Measurements from ENCODE around the gene PLCH2.
"Not testable (repeated sequence)": the region's sequence is repeated elsewhere in the genome, so short reads cannot be mapped to it uniquely, and the experiment has no call there.

Gene PLCH2

GRCh38 chr1:2452201-2452931, 23.7 kb upstream of the PLCH2 start:
- Histone ChIP-seq H3K9ac (ENCODE audit: low read depth, low read length) (no peak overlapping the region), H3K9me3 (ENCODE audit: control insufficient read depth, insufficient read depth, low read length) (no peaks in the 10 kb centered on the region), H3K36me3 (ENCODE audit: control insufficient read depth, insufficient read depth, low read length) (no peaks in the 10 kb centered on the region), H3K4me3 (ENCODE audit: low read depth, low read length) (no peak overlapping the region), H3K4me1 (ENCODE audit: control insufficient read depth, insufficient read depth, low read length) (no peaks in the 10 kb centered on the region), H3K27me3 (ENCODE audit: control insufficient read depth, insufficient read depth, low read length) (no peaks in the 10 kb centered on the region)

GRCh38 chr1:2452932-2453315, 23.2 kb upstream of the PLCH2 start:
- H3K9me3 ChIP-seq (ENCODE audit: control insufficient read depth, insufficient read depth, low read length) = no peaks in the 10 kb centered on the region
- H3K4me3 ChIP-seq (ENCODE audit: low read depth, low read length) = no peak overlapping the region
- no peak overlapping the region for H3K9ac ChIP-seq (ENCODE audit: low read depth, low read length)
- H3K4me1 ChIP-seq (ENCODE audit: control insufficient read depth, insufficient read depth, low read length) = no peaks in the 10 kb centered on the region
- no peaks in the 10 kb centered on the region for H3K36me3 ChIP-seq (ENCODE audit: control insufficient read depth, insufficient read depth, low read length)
- H3K27me3 ChIP-seq (ENCODE audit: control insufficient read depth, insufficient read depth, low read length) = no peaks in the 10 kb centered on the region

- no peaks in the 10 kb centered on the region for H3K4me1 ChIP-seq (ENCODE audit: control insufficient read depth, insufficient read depth, low read length)
- no peak overlapping the region for H3K4me3 ChIP-seq (ENCODE audit: low read depth, low read length)
- no peaks in the 10 kb centered on the region for H3K9me3 ChIP-seq (ENCODE audit: control insufficient read depth, insufficient read depth, low read length)
- H3K27me3 ChIP-seq (ENCODE audit: control insufficient read depth, insufficient read depth, low read length) = no peaks in the 10 kb centered on the region
- no peak overlapping the region for H3K9ac ChIP-seq (ENCODE audit: low read depth, low read length)
- H3K36me3 ChIP-seq (ENCODE audit: control insufficient read depth, insufficient read depth, low read length) = no peaks in the 10 kb centered on the region
Observed at GRCh38 chr1:2454227-2454626, 21.9 kb upstream of the PLCH2 start.

GRCh38 chr1:2455757-2456156, 20.3 kb upstream of the PLCH2 start:
- H3K36me3 ChIP-seq (ENCODE audit: control insufficient read depth, insufficient read depth, low read length) = no peaks in the 10 kb centered on the region
- H3K9ac ChIP-seq (ENCODE audit: low read depth, low read length) = no peak overlapping the region
- H3K9me3 ChIP-seq (ENCODE audit: control insufficient read depth, insufficient read depth, low read length) = no peaks in the 10 kb centered on the region
- no peaks in the 10 kb centered on the region for H3K27me3 ChIP-seq (ENCODE audit: control insufficient read depth, insufficient read depth, low read length)
- H3K4me1 ChIP-seq (ENCODE audit: control insufficient read depth, insufficient read depth, low read length) = no peaks in the 10 kb centered on the region
- no peak overlapping the region for H3K4me3 ChIP-seq (ENCODE audit: low read depth, low read length)

GRCh38 chr1:2457444-2457843, 18.6 kb upstream of the PLCH2 start:
- Histone ChIP-seq H3K9me3 (ENCODE audit: control insufficient read depth, insufficient read depth, low read length) (no peaks in the 10 kb centered on the region), H3K4me3 (ENCODE audit: low read depth, low read length) (no peak overlapping the region), H3K4me1 (ENCODE audit: control insufficient read depth, insufficient read depth, low read length) (no peaks in the 10 kb centered on the region), H3K36me3 (ENCODE audit: control insufficient read depth, insufficient read depth, low read length) (no peaks in the 10 kb centered on the region), H3K9ac (ENCODE audit: low read depth, low read length) (no peak overlapping the region), H3K27me3 (ENCODE audit: control insufficient read depth, insufficient read depth, low read length) (no peaks in the 10 kb centered on the region)

- no peaks in the 10 kb centered on the region for H3K36me3 ChIP-seq (ENCODE audit: control insufficient read depth, insufficient read depth, low read length)
- H3K4me1 ChIP-seq (ENCODE audit: control insufficient read depth, insufficient read depth, low read length) = no peaks in the 10 kb centered on the region
- no peak overlapping the region for H3K4me3 ChIP-seq (ENCODE audit: low read depth, low read length)
- H3K9ac ChIP-seq (ENCODE audit: low read depth, low read length) = no peak overlapping the region
- no peaks in the 10 kb centered on the region for H3K27me3 ChIP-seq (ENCODE audit: control insufficient read depth, insufficient read depth, low read length)
- H3K9me3 ChIP-seq (ENCODE audit: control insufficient read depth, insufficient read depth, low read length) = no peaks in the 10 kb centered on the region
Observed at GRCh38 chr1:2458687-2459086, 17.4 kb upstream of the PLCH2 start.

GRCh38 chr1:2459102-2459753, 16.9 kb upstream of the PLCH2 start:
- H3K4me1 ChIP-seq (ENCODE audit: control insufficient read depth, insufficient read depth, low read length); H3K9me3 ChIP-seq (ENCODE audit: control insufficient read depth, insufficient read depth, low read length); H3K27me3 ChIP-seq (ENCODE audit: control insufficient read depth, insufficient read depth, low read length); H3K4me3 ChIP-seq (ENCODE audit: low read depth, low read length); H3K36me3 ChIP-seq (ENCODE audit: control insufficient read depth, insufficient read depth, low read length); H3K9ac ChIP-seq (ENCODE audit: low read depth, low read length): not testable (repeated sequence)

- Histone ChIP-seq H3K36me3 (ENCODE audit: control insufficient read depth, insufficient read depth, low read length) (no peaks in the 10 kb centered on the region), H3K9me3 (ENCODE audit: control insufficient read depth, insufficient read depth, low read length) (no peaks in the 10 kb centered on the region), H3K4me3 (ENCODE audit: low read depth, low read length) (no peak overlapping the region), H3K4me1 (ENCODE audit: control insufficient read depth, insufficient read depth, low read length) (no peaks in the 10 kb centered on the region), H3K9ac (ENCODE audit: low read depth, low read length) (no peak overlapping the region), H3K27me3 (ENCODE audit: control insufficient read depth, insufficient read depth, low read length) (no peaks in the 10 kb centered on the region)
Observed at GRCh38 chr1:2459757-2460156, 16.3 kb upstream of the PLCH2 start.

- Histone ChIP-seq H3K4me3 (ENCODE audit: low read depth, low read length) (no peak overlapping the region), H3K9ac (ENCODE audit: low read depth, low read length) (no peak overlapping the region), H3K36me3 (ENCODE audit: control insufficient read depth, insufficient read depth, low read length) (no peaks in the 10 kb centered on the region), H3K27me3 (ENCODE audit: control insufficient read depth, insufficient read depth, low read length) (no peaks in the 10 kb centered on the region), H3K9me3 (ENCODE audit: control insufficient read depth, insufficient read depth, low read length) (no peaks in the 10 kb centered on the region), H3K4me1 (ENCODE audit: control insufficient read depth, insufficient read depth, low read length) (no peaks in the 10 kb centered on the region)
Observed at GRCh38 chr1:2460203-2460602, 15.9 kb upstream of the PLCH2 start.

GRCh38 chr1:2460996-2461751, 14.9 kb upstream of the PLCH2 start:
- Histone ChIP-seq H3K4me3 (ENCODE audit: low read depth, low read length) (no peak overlapping the region), H3K27me3 (ENCODE audit: control insufficient read depth, insufficient read depth, low read length) (no peaks in the 10 kb centered on the region), H3K4me1 (ENCODE audit: control insufficient read depth, insufficient read depth, low read length) (no peaks in the 10 kb centered on the region), H3K9me3 (ENCODE audit: control insufficient read depth, insufficient read depth, low read length) (no peaks in the 10 kb centered on the region), H3K9ac (ENCODE audit: low read depth, low read length) (no peak overlapping the region), H3K36me3 (ENCODE audit: control insufficient read depth, insufficient read depth, low read length) (no peaks in the 10 kb centered on the region)

GRCh38 chr1:2462819-2463218, 13.3 kb upstream of the PLCH2 start:
- Histone ChIP-seq H3K4me3 (ENCODE audit: low read depth, low read length) (no peak overlapping the region), H3K9ac (ENCODE audit: low read depth, low read length) (no peak overlapping the region), H3K9me3 (ENCODE audit: control insufficient read depth, insufficient read depth, low read length) (no peaks in the 10 kb centered on the region), H3K36me3 (ENCODE audit: control insufficient read depth, insufficient read depth, low read length) (no peaks in the 10 kb centered on the region), H3K27me3 (ENCODE audit: control insufficient read depth, insufficient read depth, low read length) (no peaks in the 10 kb centered on the region), H3K4me1 (ENCODE audit: control insufficient read depth, insufficient read depth, low read length) (no peaks in the 10 kb centered on the region)

- Histone ChIP-seq H3K36me3 (ENCODE audit: control insufficient read depth, insufficient read depth, low read length) (no peaks in the 10 kb centered on the region), H3K4me1 (ENCODE audit: control insufficient read depth, insufficient read depth, low read length) (no peaks in the 10 kb centered on the region), H3K4me3 (ENCODE audit: low read depth, low read length) (no peak overlapping the region), H3K9me3 (ENCODE audit: control insufficient read depth, insufficient read depth, low read length) (no peaks in the 10 kb centered on the region), H3K27me3 (ENCODE audit: control insufficient read depth, insufficient read depth, low read length) (no peaks in the 10 kb centered on the region), H3K9ac (ENCODE audit: low read depth, low read length) (no peak overlapping the region)
Observed at GRCh38 chr1:2463396-2463795, 12.7 kb upstream of the PLCH2 start.

Measured in iPS-15b (cell line).